Measurements from ENCODE around the gene ADGRB3.
A peak's percentile ranks its signal among the peaks of the same experiment; 100 is the strongest.
"Not testable (repeated sequence)": the region's sequence is repeated elsewhere in the genome, so short reads cannot be mapped to it uniquely, and the experiment has no call there.

Gene ADGRB3

DNA sequence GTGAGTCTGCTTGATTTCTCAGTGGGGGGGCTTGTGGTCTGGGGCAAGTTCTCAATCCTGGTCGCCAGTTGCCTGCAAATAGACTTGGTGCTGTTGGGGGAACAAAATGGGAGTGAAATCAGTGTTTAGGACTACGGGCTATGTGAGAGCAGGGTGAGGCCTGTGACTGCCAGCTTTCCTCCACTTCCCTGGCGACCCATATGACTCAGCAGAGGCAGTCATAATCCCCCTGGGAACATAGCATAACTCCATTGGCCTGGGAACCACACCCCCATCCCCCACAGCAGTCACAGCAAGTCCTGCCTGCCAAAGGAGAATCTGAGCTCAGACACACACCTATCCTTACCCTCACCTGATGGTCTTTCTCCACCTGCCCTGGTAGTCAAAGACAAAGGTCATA, 773.8 kb downstream of the ADGRB3 start:
- DNase-seq, result no peak

DNA sequence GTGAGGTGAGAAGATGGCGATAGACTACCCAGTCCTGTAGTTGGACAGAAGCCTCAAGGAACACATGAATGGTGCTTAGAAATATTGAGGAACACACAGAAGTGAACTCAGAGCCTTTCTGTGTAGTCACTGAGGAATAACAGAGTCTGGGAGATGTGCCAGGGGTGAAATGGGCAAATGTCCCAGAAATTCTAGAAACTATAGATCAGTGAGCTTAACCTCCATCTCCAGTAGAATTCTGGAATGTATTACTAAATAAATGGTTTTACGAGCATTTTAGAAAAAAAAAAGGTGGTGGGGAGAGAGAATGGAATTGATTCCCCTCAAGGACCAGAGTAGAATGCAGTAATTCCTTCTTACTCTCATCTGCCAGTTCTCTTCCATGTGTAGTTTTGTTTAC, 781.7 kb downstream of the ADGRB3 start:
- DNase-seq, result peak in 2 of 58 donors; percentile 0 to 5

DNA sequence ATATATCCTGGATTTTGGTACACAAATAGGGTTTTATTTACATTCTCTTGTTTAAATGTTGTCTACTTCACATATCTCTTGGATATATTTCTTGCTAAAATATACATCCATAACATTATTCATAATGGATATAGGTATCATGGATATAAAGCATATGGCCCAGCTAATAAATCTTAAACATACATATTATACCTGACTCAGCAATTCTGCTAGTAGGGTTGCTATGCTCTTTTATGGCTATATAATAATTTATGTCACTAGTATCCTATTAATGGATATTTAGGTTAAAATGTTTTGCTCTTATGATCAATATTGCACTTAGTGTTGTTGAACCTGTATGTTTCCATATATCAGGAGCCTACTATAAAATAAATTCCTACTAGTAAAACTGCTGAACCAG, 786.2 kb downstream of the ADGRB3 start:
- DNase-seq, result no peak

DNA sequence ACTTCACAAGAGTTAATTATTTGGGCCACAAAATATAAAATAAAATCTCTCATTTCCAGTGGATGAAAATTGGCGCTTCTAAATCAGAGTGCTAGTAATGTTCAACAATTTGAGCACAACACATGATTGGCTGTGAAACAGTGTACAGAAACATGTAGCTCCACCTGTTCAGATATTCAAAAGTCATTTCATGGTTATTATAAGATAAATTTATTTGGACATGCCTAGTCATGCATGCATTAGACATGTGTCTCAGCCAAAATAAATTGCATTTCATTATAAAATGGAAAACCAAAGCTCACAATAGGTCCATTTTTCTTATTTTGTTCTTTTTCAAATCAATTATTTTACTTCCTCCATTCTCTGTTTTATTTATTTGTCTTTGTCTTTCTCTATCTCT, 786.9 kb downstream of the ADGRB3 start:
- DNase-seq, result no peak

DNA sequence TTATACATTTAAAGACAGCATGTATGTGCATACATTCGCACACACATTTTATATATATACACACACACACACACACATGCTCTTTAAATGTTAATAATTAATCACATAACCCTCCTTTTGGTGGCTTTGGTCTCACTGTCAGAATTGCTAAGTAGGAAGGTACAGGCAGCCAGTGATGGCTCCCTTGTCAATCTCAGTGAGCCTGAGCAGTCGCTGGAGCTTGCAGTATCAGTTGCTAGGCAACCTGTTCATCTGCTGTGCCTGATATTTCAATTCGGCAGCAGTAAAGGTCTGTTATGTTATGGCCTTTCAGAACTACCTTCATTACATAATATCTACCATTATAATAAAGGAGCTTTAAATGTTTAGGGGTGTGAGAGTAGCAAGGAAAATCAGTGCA, 787.4 kb downstream of the ADGRB3 start:
- peak in 20 of 58 donors; percentile 1 to 32 (median 4) for DNase-seq

DNA sequence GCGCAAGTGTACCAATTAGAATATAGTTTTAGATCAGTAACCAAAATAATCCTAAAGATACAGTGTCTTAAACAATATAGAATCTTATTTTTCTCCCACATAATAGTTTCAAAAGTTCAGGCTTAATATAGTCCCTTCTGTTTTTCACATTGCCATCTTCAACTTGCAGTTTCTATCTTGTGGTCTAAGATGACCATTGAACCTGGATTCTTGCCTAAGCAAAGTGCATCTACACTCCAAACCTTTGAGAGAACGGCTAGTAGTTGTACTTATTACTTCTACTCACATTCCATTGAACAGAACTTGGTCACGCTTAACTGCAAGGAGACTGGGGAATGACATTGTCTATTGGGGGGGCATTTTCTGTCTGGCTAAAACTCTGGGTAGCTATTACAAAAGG, 788.7 kb downstream of the ADGRB3 start:
- no peak for DNase-seq

DNA sequence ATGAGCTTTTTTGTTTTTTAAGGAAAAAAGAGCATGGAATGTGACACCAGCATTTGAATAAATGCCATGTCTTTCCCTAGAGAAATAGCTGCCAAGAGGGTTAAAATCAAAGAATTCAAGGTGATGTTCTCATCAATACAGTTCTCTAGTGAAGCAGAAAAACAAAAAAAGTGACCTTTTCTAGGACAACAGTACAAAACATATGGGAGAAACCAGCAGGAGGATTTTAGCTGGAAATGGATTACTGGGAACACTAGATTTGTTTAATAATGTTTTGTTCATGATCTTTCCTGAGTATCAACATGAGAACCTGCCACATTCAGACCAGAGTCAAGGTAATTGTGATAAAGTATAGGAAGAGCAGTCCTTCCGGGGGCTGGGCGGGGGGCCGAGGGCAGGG, 789.5 kb downstream of the ADGRB3 start:
- DNase-seq, result no peak

DNA sequence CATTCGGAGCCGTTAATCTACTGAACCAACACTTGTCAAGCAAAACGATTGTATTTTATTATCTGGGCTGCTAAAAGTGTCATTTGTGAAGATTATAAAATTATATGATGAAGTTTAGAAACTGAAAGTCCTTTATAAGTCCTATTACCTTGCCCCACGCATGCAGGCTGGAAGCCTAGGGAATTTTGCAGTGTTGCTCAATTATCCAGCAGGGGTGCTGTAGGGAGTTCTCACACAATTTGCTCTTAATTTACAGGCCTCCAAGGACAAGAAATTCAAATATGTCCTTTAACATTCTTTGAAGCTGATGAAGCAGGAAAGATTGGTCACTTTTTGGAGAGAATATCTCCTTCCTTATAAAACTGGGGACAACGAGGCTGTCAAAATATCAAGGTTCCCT, 792.8 kb downstream of the ADGRB3 start:
- DNase-seq, result no peak

DNA sequence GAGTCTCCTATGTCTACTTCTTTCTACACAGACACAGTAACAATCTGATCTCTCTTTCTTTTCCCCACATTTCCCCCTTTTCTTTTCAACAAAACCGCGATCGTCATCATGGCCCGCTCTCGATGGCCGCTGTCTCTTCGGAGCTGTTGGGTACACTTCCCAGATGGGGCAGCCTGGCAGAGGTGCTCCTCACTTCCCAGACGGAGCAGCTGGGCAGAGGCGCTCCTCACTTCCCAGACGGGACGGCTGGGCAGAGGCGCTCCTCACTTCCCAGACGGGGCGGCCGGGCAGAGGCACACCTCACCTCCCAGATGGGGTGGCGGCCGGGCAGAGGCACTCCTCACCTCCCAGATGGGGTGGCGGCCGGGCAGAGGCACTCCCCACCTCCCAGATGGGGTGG, 797.1 kb downstream of the ADGRB3 start:
- not testable (repeated sequence) for DNase-seq

DNA sequence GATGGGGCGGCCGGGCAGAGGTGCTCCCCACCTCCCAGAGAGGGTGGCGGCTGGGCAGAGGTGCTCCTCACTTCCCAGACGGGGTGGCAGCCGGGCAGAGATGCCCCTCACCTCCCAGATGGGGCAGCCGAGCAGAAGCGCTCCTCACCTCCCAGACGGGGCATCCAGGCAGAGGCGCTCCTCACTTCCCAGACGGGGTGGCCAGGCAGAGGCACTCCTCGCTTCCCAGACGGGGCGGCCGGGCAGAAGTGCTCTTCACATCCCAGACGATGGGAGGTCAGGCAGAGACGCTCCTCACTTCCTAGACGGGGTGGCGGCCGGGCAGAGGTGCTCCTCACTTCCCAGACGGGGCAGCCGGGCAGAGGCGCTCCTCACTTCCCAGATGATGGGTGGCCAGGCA, 798.0 kb downstream of the ADGRB3 start:
- not testable (repeated sequence) for DNase-seq

DNA sequence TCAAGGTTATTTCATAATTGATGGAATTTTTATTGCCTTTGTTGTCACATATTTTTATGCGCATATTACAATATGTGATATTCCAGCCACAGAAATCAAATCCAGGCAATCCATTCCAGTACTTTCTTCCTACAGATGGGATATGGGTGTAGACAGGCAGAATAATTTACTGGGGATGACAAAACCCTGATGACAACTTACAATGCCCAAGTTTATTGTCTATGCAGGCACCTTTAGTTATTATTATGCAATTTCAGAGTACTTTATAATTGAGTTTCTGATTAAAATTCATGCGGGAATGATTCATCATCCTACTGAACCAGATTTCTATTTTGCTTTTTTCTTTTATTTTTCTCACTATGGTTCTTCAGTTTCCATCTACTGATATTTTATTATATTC, 803.0 kb downstream of the ADGRB3 start:
- no peak for DNase-seq
